Tibial nerve (tissue), 4 donors: ENCODE measurements around the gene MFSD12.

Source experiments
- CTCF ChIP-seq, 5 experiments: fragments of 200-600 bp in 3 of 5; fragments of 450-650 bp in 2 of 5; sonication (generic) in 3 of 5; IDR thresholded peaks; one replicate each; pipeline ENCODE4 v1.5.1; 2016 to 2019; ENCODE audit warnings: antibody characterized with exemption in 5 of 5, mild to moderate bottlenecking in 3 of 5, moderate library complexity in 2 of 5
- EP300 ChIP-seq, 2 donors: sonication (generic); formaldehyde crosslinking; IDR thresholded peaks; one replicate each; pipeline ENCODE4 v1.6.1; 2017; ENCODE audit warnings: antibody characterized with exemption in 2 of 2, mild to moderate bottlenecking in 1 of 2
- POLR2A ChIP-seq, 2 donors: fragments of 450-650 bp; IDR thresholded peaks; one replicate each; pipeline ENCODE4 v1.6.1; 2017; ENCODE audit warnings: antibody characterized with exemption in 2 of 2, mild to moderate bottlenecking in 2 of 2, moderate library complexity in 2 of 2

GRCh38 chr19:3591876-3592613 lies 34.7 kb upstream of the MFSD12 start:
- no peak for TF ChIP-seq CTCF (IDR thresholded peaks at IDR 0.05)
- TF ChIP-seq POLR2A (IDR thresholded peaks at IDR 0.05): no peak
- no peak for TF ChIP-seq EP300 (IDR thresholded peaks at IDR 0.05)
